IgD-negative memory B cell (primary cell): ENCODE data around the gene ACBD4. TPM values are rescaled to one million over a fixed set of nuclear protein-coding genes. Genes with fewer than 3 reads are reported as not detected.

Experiments used
- H3K27ac Mint-ChIP-seq, 3 donors: one replicate each; pipeline ENCODE4 v1.8.0; 2020 to 2022; ENCODE audit warnings: mild to moderate bottlenecking in 3 of 3, mixed read lengths in 3 of 3, moderate library complexity in 1 of 3
- H3K27me3 Mint-ChIP-seq: one replicate; pipeline ENCODE4 v1.8.0; 2021; ENCODE audit warnings: mixed read lengths
- H3K36me3 Mint-ChIP-seq: one replicate; pipeline ENCODE4 v1.8.0; 2020; ENCODE audit warnings: mild to moderate bottlenecking, mixed read lengths
- H3K4me1 Mint-ChIP-seq, 3 donors: one replicate each; pipeline ENCODE4 v1.8.0; 2020 to 2022; ENCODE audit warnings: mixed read lengths in 3 of 3, mild to moderate bottlenecking in 1 of 3
- H3K4me3 Mint-ChIP-seq, 4 donors: one replicate each; pipeline ENCODE4 v1.8.0; 2020 to 2022; ENCODE audit warnings: mild to moderate bottlenecking in 4 of 4, mixed read lengths in 4 of 4, moderate library complexity in 3 of 4
- H3K9me3 Mint-ChIP-seq, 3 donors: one replicate each; pipeline ENCODE4 v1.8.0; 2020 to 2021; ENCODE audit warnings: mixed read lengths in 3 of 3, mild to moderate bottlenecking in 1 of 3
- polyA plus RNA-seq: library from polyadenylated mRNA; unstranded; fragments of 300-500 nt; fragmentation: Illumina TruSeq; gene quantifications from one replicate; pipeline ENCODE4 v1.2.3, GENCODE V29; 2021

ACBD4 gene
- polyA plus RNA-seq, 1 donor from 2014 or later, result 17.6 TPM

- Mint-ChIP-seq H3K36me3 (peaks cover 3% of the 10 kb centered on the region), H3K4me1 (no peaks in the 10 kb centered on the region), H3K27ac (peak overlapping the region in 1 of 3 donors; percentile 66), H3K27me3 (no peaks in the 10 kb centered on the region), H3K4me3 (peak overlapping the region in 1 of 4 donors; percentile 25), H3K9me3 (no peaks in the 10 kb centered on the region)
Observed at GRCh38 chr17:45190503-45191255, 55.2 kb downstream of the ACBD4 start.

Other genes starting within 250 kb of the ACBD4 start
- gene EFTUD2, start 236.2 kb upstream of the ACBD4 start, polyA plus RNA-seq, result 67.1 TPM
- 0.45 TPM for gene GFAP, start 220.2 kb upstream of the ACBD4 start, polyA plus RNA-seq
- gene KIF18B, start 187.9 kb upstream of the ACBD4 start, polyA plus RNA-seq, result not detected
- gene C1QL1, start 167.4 kb upstream of the ACBD4 start, polyA plus RNA-seq, result not detected
- gene DCAKD, start 84.1 kb upstream of the ACBD4 start, polyA plus RNA-seq, result 13.8 TPM
- gene NMT1, start 74.4 kb upstream of the ACBD4 start, polyA plus RNA-seq, result 84.4 TPM
- gene PLCD3, start 3.2 kb upstream of the ACBD4 start, polyA plus RNA-seq, result not detected
- gene HEXIM1, start 12.8 kb downstream of the ACBD4 start, polyA plus RNA-seq, result 3.6 TPM
- 6.3 TPM for gene HEXIM2, start 26.2 kb downstream of the ACBD4 start, polyA plus RNA-seq
- 36.5 TPM for gene FMNL1, start 86.2 kb downstream of the ACBD4 start, polyA plus RNA-seq
- gene SPATA32, start 126.4 kb downstream of the ACBD4 start, polyA plus RNA-seq, result 0.34 TPM
- gene MAP3K14, start 181.3 kb downstream of the ACBD4 start, polyA plus RNA-seq, result 31.5 TPM